Keratinocyte (primary cell): ENCODE data around the gene SCAF8. TPM values are rescaled to one million over a fixed set of nuclear protein-coding genes. Genes with fewer than 3 reads are reported as not detected.

Source experiments
- DNase-seq: peaks from one replicate; pipeline ENCODE4 v3.0.0-alpha.2; 2011; ENCODE audit warnings: low read depth, missing footprints, low spot score
- FAIRE-seq: peaks from 2 replicates; lab custom pipeline; 2011; peaks lifted over from hg19 to GRCh38; lab: Jason Lieb, UNC
- H2AFZ ChIP-seq: 2 replicates; pipeline ENCODE4 v1.6.0; 2012; ENCODE audit warnings: low read length, control low read depth, inconsistent platforms; ENCODE audit not compliant: control insufficient read depth
- H3K27ac ChIP-seq: 2 replicates; pipeline ENCODE4 v1.5.1; 2011; ENCODE audit warnings: low read length; ENCODE audit not compliant: control insufficient read depth, insufficient read depth
- H3K27me3 ChIP-seq: 3 replicates; pipeline ENCODE4 v1.6.0; 2011; ENCODE audit warnings: low read length; ENCODE audit not compliant: control insufficient read depth, insufficient read depth; ENCODE audit errors: extremely low read depth
- H3K36me3 ChIP-seq, 2 experiments: 2 replicates in 1 of 2; 3 replicates in 1 of 2; pipeline ENCODE4 v1.5.1; 2011; ENCODE audit warnings: low read length in 2 of 2, mild to moderate bottlenecking in 1 of 2; ENCODE audit not compliant: control insufficient read depth in 2 of 2, insufficient read depth in 2 of 2; ENCODE audit errors: extremely low read depth in 1 of 2
- H3K4me1 ChIP-seq: 3 replicates; pipeline ENCODE4 v1.5.1; 2011; ENCODE audit warnings: low read length; ENCODE audit not compliant: control insufficient read depth, insufficient read depth; ENCODE audit errors: extremely low read depth
- H3K4me2 ChIP-seq: 3 replicates; pipeline ENCODE4 v1.6.0; 2011; ENCODE audit warnings: low read depth, low read length; ENCODE audit not compliant: control insufficient read depth, insufficient read depth; ENCODE audit errors: extremely low read depth
- H3K4me3 ChIP-seq, 3 experiments: fragments of 200-600 bp in 1 of 3; sonication (generic) in 1 of 3; 2 replicates in 2 of 3; 3 replicates in 1 of 3; pipeline ENCODE4 v1.5.1; 2011 to 2016; ENCODE audit warnings: low read length in 3 of 3, mild to moderate bottlenecking in 3 of 3, control low read depth in 2 of 3, inconsistent platforms in 1 of 3, low read depth in 1 of 3, mixed read lengths in 1 of 3, mixed run types in 1 of 3, moderate library complexity in 1 of 3; ENCODE audit not compliant: control insufficient read depth in 2 of 3, insufficient read depth in 2 of 3; ENCODE audit errors: extremely low read depth in 1 of 3
- H3K79me2 ChIP-seq: 2 replicates; pipeline ENCODE4 v1.6.0; 2012; ENCODE audit warnings: low read length; ENCODE audit not compliant: control insufficient read depth, insufficient read depth
- H3K9ac ChIP-seq: 3 replicates; pipeline ENCODE4 v1.6.0; 2011; ENCODE audit warnings: low read length; ENCODE audit not compliant: control insufficient read depth, insufficient read depth; ENCODE audit errors: extremely low read depth
- H3K9me1 ChIP-seq: 3 replicates; pipeline ENCODE4 v1.6.0; 2011; ENCODE audit warnings: low read length; ENCODE audit not compliant: control insufficient read depth, insufficient read depth; ENCODE audit errors: extremely low read depth
- H3K9me3 ChIP-seq: 2 replicates; pipeline ENCODE4 v1.5.1; 2012; ENCODE audit warnings: low read depth, low read length; ENCODE audit not compliant: control insufficient read depth
- H4K20me1 ChIP-seq: 3 replicates; pipeline ENCODE4 v1.6.0; 2011; ENCODE audit warnings: low read length; ENCODE audit not compliant: control insufficient read depth, insufficient read depth; ENCODE audit errors: extremely low read depth
- EZH2 ChIP-seq: IDR thresholded peaks from one replicate; pipeline ENCODE4 v1.6.1; 2012; ENCODE audit warnings: inconsistent platforms, mild to moderate bottlenecking, low read length, moderate library complexity
- dilution Hi-C: fragments of 300-500 bp; cut with MboI; formaldehyde crosslinking; loops from one replicate; pipeline ENCODE4 v1.7.0; 2020; ENCODE audit warnings: low sequenced_read_pairs; ENCODE audit not compliant: extremely low pct_ligation_motif_present
- polyA plus RNA-seq, 5 experiments: library from polyadenylated mRNA; depleted of rRNA in 3 of 5; stranded (reverse) in 3 of 5; stranded (forward) in 1 of 5; unstranded in 1 of 5; fragments of >200 nt; gene quantifications; 1 replicate in 1 of 5; 2 replicates in 3 of 5; 3 replicates in 1 of 5; pipeline versions ENCODE4 v1.2.1 to v1.2.3, GENCODE V29; 2011 to 2012; ENCODE audit warnings: missing spikeins in 2 of 5, low read depth in 1 of 5, low replicate concordance in 1 of 5
- TF ChIP-seq, protein P1 (sequence below), 3 experiments: IDR thresholded peaks in 1 of 3; conservative IDR thresholded peaks in 1 of 3; optimal IDR thresholded peaks in 1 of 3; 2 replicates in 2 of 3; 3 replicates in 1 of 3; pipeline versions ENCODE3 to v1.5.1; 2011; ENCODE audit warnings: low read length in 3 of 3, mild to moderate bottlenecking in 3 of 3, moderate library complexity in 2 of 3, control low read depth in 1 of 3, inconsistent platforms in 1 of 3; ENCODE audit not compliant: insufficient read depth in 2 of 3; ENCODE audit errors: extremely low read depth in 1 of 3

The SCAF8 gene
- polyA plus RNA-seq, 1 donor (not counting 4 experiments of a cell fraction or from before 2014, with no cell fraction given): 19.1 TPM

DNA sequence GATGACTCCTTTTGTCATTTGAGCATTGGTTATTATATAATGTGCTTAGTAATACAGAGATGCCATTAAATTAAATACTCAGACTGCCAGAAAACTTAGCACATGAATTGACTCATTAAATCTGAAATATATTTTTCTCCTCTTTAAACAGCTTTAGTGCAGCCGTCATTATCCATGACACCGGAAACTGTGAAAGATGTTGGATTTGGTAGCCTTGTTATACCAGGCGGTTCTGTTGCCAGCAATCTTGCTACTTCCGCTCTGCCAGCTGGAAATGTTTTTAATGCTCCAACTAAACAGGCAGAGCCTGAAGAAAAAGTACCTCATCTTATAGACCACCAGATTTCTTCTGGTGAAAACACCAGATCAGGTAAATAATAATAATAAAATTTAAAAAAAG, 97.6 kb downstream of the SCAF8 start:
- Histone ChIP-seq H3K79me2 (peaks cover 10% of the 10 kb centered on the region), H3K9me1 (no peaks in the 10 kb centered on the region), H3K27ac (no peak overlapping the region), H3K36me3 (peaks cover 6 to 12% of the 10 kb centered on the region in 2 experiments), H3K27me3 (no peaks in the 10 kb centered on the region), H2AFZ (no peak overlapping the region), H3K9me3 (no peaks in the 10 kb centered on the region), H3K4me2 (no peak overlapping the region), H3K4me3 (no peak overlapping the region), H3K4me1 (no peaks in the 10 kb centered on the region), H3K9ac (no peak overlapping the region), H4K20me1 (no peaks in the 10 kb centered on the region)
- FAIRE-seq: no peak
- TF ChIP-seq, protein P1, sequence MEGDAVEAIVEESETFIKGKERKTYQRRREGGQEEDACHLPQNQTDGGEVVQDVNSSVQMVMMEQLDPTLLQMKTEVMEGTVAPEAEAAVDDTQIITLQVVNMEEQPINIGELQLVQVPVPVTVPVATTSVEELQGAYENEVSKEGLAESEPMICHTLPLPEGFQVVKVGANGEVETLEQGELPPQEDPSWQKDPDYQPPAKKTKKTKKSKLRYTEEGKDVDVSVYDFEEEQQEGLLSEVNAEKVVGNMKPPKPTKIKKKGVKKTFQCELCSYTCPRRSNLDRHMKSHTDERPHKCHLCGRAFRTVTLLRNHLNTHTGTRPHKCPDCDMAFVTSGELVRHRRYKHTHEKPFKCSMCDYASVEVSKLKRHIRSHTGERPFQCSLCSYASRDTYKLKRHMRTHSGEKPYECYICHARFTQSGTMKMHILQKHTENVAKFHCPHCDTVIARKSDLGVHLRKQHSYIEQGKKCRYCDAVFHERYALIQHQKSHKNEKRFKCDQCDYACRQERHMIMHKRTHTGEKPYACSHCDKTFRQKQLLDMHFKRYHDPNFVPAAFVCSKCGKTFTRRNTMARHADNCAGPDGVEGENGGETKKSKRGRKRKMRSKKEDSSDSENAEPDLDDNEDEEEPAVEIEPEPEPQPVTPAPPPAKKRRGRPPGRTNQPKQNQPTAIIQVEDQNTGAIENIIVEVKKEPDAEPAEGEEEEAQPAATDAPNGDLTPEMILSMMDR (optimal IDR thresholded peaks at IDR 0.05 in 1 of 3, IDR thresholded peaks at IDR 0.05 in 1 of 3, conservative IDR thresholded peaks at IDR 0.05 in 1 of 3; ENCODE audit: extremely low read depth in 1 of 3, insufficient read depth in 2 of 3, low read length in 3 of 3): no peak
- no peak for TF ChIP-seq EZH2
- dilution Hi-C loops: no loop called here
- no peak for DNase-seq

DNA sequence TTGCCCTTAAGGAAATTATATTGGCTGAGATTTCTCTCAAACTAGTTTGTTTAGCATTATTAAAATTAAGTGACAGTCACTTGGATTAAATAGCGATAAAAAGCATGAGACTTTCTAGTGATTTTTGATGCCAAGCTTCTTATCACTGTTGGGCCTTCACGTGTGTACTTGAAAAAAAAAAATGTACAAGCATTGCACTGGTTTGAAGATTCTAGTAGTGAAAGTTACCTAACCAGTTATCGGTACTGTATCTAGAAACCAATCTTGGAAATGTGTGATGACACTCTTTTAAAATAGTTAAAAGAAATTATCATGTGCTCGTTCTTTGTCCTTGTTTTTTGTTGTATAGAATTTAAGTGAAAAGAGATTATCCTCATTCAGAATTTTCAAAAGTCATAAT, 102.1 kb downstream of the SCAF8 start:
- no peak overlapping the region for H2AFZ ChIP-seq
- H3K27ac ChIP-seq: no peak overlapping the region
- no peak for TF ChIP-seq EZH2
- TF ChIP-seq, protein P1 (optimal IDR thresholded peaks at IDR 0.05 in 1 of 3, IDR thresholded peaks at IDR 0.05 in 1 of 3, conservative IDR thresholded peaks at IDR 0.05 in 1 of 3; ENCODE audit: extremely low read depth in 1 of 3, insufficient read depth in 2 of 3, low read length in 3 of 3): no peak
- no peaks in the 10 kb centered on the region for H3K4me1 ChIP-seq
- dilution Hi-C loops: no loop called here
- no peaks in the 10 kb centered on the region for H3K9me3 ChIP-seq
- no peak overlapping the region for H3K4me3 ChIP-seq
- no peak for FAIRE-seq
- peaks cover 28% of the 10 kb centered on the region for H3K79me2 ChIP-seq
- no peaks in the 10 kb centered on the region for H3K9me1 ChIP-seq
- no peaks in the 10 kb centered on the region for H3K27me3 ChIP-seq
- no peak for DNase-seq
- H3K4me2 ChIP-seq: no peak overlapping the region
- peaks cover 3 to 12% of the 10 kb centered on the region in 2 experiments for H3K36me3 ChIP-seq
- no peaks in the 10 kb centered on the region for H4K20me1 ChIP-seq
- H3K9ac ChIP-seq: no peak overlapping the region
